Endodermal cell (in vitro differentiated cells): Measurements from ENCODE around the gene NBAS. TPM values are rescaled to one million over a fixed set of nuclear protein-coding genes. Genes with fewer than 3 reads are reported as not detected.
"Not testable (repeated sequence)": the region's sequence is repeated elsewhere in the genome, so short reads cannot be mapped to it uniquely, and the experiment has no call there.

Experiments used
- DNase-seq: peaks from one replicate; pipeline ENCODE4 v3.0.0-alpha.2; 2017
- H3K27ac ChIP-seq: 2 replicates; pipeline ENCODE4 v1.5.1; 2013; ENCODE audit warnings: mild to moderate bottlenecking, low read depth, low read length, moderate library complexity
- H3K27me3 ChIP-seq: 2 replicates; pipeline ENCODE4 v1.6.1; 2013; ENCODE audit warnings: mild to moderate bottlenecking, low read length, moderate library complexity; ENCODE audit not compliant: insufficient read depth, control insufficient read depth, poor library complexity, severe bottlenecking
- H3K36me3 ChIP-seq: 2 replicates; pipeline ENCODE4 v1.7.0; 2013; ENCODE audit warnings: mild to moderate bottlenecking, low read length, moderate library complexity; ENCODE audit not compliant: control insufficient read depth, insufficient read depth
- H3K4me1 ChIP-seq: one replicate; pipeline ENCODE4 v1.7.0; 2013; ENCODE audit warnings: low read length; ENCODE audit not compliant: control insufficient read depth, insufficient read depth
- H3K4me3 ChIP-seq: 2 replicates; pipeline ENCODE4 v1.5.1; 2013; ENCODE audit warnings: mild to moderate bottlenecking, low read length, moderate library complexity
- H3K9ac ChIP-seq: 2 replicates; pipeline ENCODE4 v1.6.1; 2013; ENCODE audit warnings: mild to moderate bottlenecking, low read length, moderate library complexity; ENCODE audit not compliant: poor library complexity, severe bottlenecking; ENCODE audit errors: extremely low read depth
- H3K9me3 ChIP-seq: 2 replicates; pipeline ENCODE4 v1.6.1; 2013; ENCODE audit warnings: mild to moderate bottlenecking, low read length, moderate library complexity; ENCODE audit not compliant: control insufficient read depth
- H3K27ac Mint-ChIP-seq: 2 replicates; pipeline ENCODE4 v1.8.0; 2020; ENCODE audit warnings: mixed read lengths
- H3K27me3 Mint-ChIP-seq: 2 replicates; pipeline ENCODE4 v1.8.0; 2021; ENCODE audit warnings: mild to moderate bottlenecking, mixed read lengths; ENCODE audit not compliant: insufficient read depth
- H3K36me3 Mint-ChIP-seq: 2 replicates; pipeline ENCODE4 v1.8.0; 2020; ENCODE audit warnings: low read depth, mixed read lengths
- H3K4me1 Mint-ChIP-seq: 2 replicates; pipeline ENCODE4 v1.8.0; 2020; ENCODE audit warnings: mixed read lengths
- H3K4me3 Mint-ChIP-seq: 2 replicates; pipeline ENCODE4 v1.8.0; 2020; ENCODE audit warnings: mild to moderate bottlenecking, moderate library complexity, mixed read lengths
- H3K9me3 Mint-ChIP-seq: 2 replicates; pipeline ENCODE4 v1.8.0; 2020; ENCODE audit warnings: mild to moderate bottlenecking, mixed read lengths
- CTCF ChIP-seq: fragments of 200-600 bp; sonication (generic); conservative IDR thresholded peaks from 2 replicates; pipeline ENCODE4 v1.5.0; 2021; ENCODE audit warnings: antibody characterized with exemption, mild to moderate bottlenecking
- WGBS, 2 experiments: methylation state at CpG; one replicate each; pipeline versions ENCODE4 v1.1.5 to v1.1.7; 2013; ENCODE audit warnings: missing lambda C conversion rate in 2 of 2, mixed read lengths in 1 of 2; ENCODE audit not compliant: insufficient coverage in 1 of 2, insufficient read length in 1 of 2; 5-methylcytosine and 5-hydroxymethylcytosine counted together
- total RNA-seq, 2 donors: library from RNA; stranded (reverse); fragmentation: NEBNext Ultra II Directional in 1 of 2; extraction: Animal tissue kit (Norgen Biotek cat#: 25700) in 1 of 2; gene quantifications; 2 replicates in 1 of 2; 3 replicates in 1 of 2; pipeline ENCODE4 v1.2.1, GENCODE V29; 2021

The NBAS gene
- total RNA-seq, 2 donors from 2014 or later: 47.4 to 54.7 TPM

- H3K27ac Mint-ChIP-seq: no peak overlapping the region
- Histone ChIP-seq H3K27ac (no peak overlapping the region), H3K4me1 (no peaks in the 10 kb centered on the region), H3K4me3 (no peak overlapping the region), H3K36me3 (no peaks in the 10 kb centered on the region), H3K9ac (no peak overlapping the region), H3K9me3 (peaks cover 46% of the 10 kb centered on the region), H3K27me3 (no peaks in the 10 kb centered on the region)
- no peak for DNase-seq
- 94% methylated on average over 3 of the region's 3 CpGs for WGBS, 2 experiments
- peaks cover 62% of the 10 kb centered on the region for H3K9me3 Mint-ChIP-seq
- TF ChIP-seq CTCF: no peak
- H3K36me3 Mint-ChIP-seq: peaks cover 46% of the 10 kb centered on the region
- peaks cover 14% of the 10 kb centered on the region for H3K27me3 Mint-ChIP-seq
- H3K4me1 Mint-ChIP-seq: peaks cover 6% of the 10 kb centered on the region
- no peak overlapping the region for H3K4me3 Mint-ChIP-seq
Measured at GRCh38 chr2:15253835-15254286, 307.3 kb downstream of the NBAS start.

GRCh38 chr2:15253247-15253646 lies 307.9 kb downstream of the NBAS start:
- peaks cover 56% of the 10 kb centered on the region for H3K9me3 Mint-ChIP-seq

GRCh38 chr2:15251753-15252152 lies 309.4 kb downstream of the NBAS start:
- peaks cover 28% of the 10 kb centered on the region for H3K9me3 ChIP-seq
- H3K4me1 ChIP-seq: no peaks in the 10 kb centered on the region
- no peaks in the 10 kb centered on the region for H3K27me3 ChIP-seq
- H3K27ac Mint-ChIP-seq: no peak overlapping the region
- H3K36me3 Mint-ChIP-seq: peaks cover 32% of the 10 kb centered on the region
- H3K4me3 ChIP-seq: no peak overlapping the region
- TF ChIP-seq CTCF: no peak
- no peak overlapping the region for H3K4me3 Mint-ChIP-seq
- H3K27me3 Mint-ChIP-seq: peaks cover 7% of the 10 kb centered on the region
- no peak overlapping the region for H3K9ac ChIP-seq
- WGBS, 2 experiments: 98 to 100% methylated on average over 3 of the region's 3 CpGs
- H3K4me1 Mint-ChIP-seq: peaks cover 6% of the 10 kb centered on the region
- no peak for DNase-seq
- H3K36me3 ChIP-seq: no peaks in the 10 kb centered on the region
- H3K27ac ChIP-seq: no peak overlapping the region
- H3K9me3 Mint-ChIP-seq: peaks cover 42% of the 10 kb centered on the region

More at GRCh38 chr2:15253247-15253646, 307.9 kb downstream of the NBAS start:
- no peak overlapping the region for H3K4me3 ChIP-seq
- no peak overlapping the region for H3K9ac ChIP-seq
- no peak for TF ChIP-seq CTCF
- Mint-ChIP-seq H3K4me1 (peaks cover 6% of the 10 kb centered on the region), H3K4me3 (no peak overlapping the region), H3K27ac (no peak overlapping the region), H3K36me3 (peaks cover 40% of the 10 kb centered on the region), H3K27me3 (peaks cover 12% of the 10 kb centered on the region)
- H3K9me3 ChIP-seq: peaks cover 40% of the 10 kb centered on the region
- H3K27ac ChIP-seq: no peak overlapping the region
- H3K27me3 ChIP-seq: no peaks in the 10 kb centered on the region
- DNase-seq: no peak
- H3K4me1 ChIP-seq: no peaks in the 10 kb centered on the region
- no peaks in the 10 kb centered on the region for H3K36me3 ChIP-seq
- 98 to 100% methylated on average over 1 to 2 of the region's 2 CpGs for WGBS, 2 experiments

- H3K4me3 ChIP-seq, H3K27me3 Mint-ChIP-seq, H3K27me3 ChIP-seq, H3K4me1 ChIP-seq, H3K9ac ChIP-seq, H3K27ac Mint-ChIP-seq, H3K27ac ChIP-seq, H3K4me3 Mint-ChIP-seq, H3K4me1 Mint-ChIP-seq, H3K36me3 ChIP-seq, DNase-seq: not testable (repeated sequence)
- peaks cover 20% of the 10 kb centered on the region for H3K9me3 ChIP-seq
- peaks cover 36% of the 10 kb centered on the region for H3K9me3 Mint-ChIP-seq
- whole genome bisulfite sequencing, 2 experiments: 83 to 97% methylated on average over 1 to 3 of the region's 3 CpGs
- peaks cover 30% of the 10 kb centered on the region for H3K36me3 Mint-ChIP-seq
Measured at GRCh38 chr2:15250946-15251345, 310.2 kb downstream of the NBAS start.
